Daoy (cell line): ENCODE data around the gene APOB. TPM values are rescaled to one million over a fixed set of nuclear protein-coding genes. Genes with fewer than 3 reads are reported as not detected.

Experiments
- DNase-seq: peaks from one replicate; pipeline ENCODE4 v3.0.0-alpha.2; 2015; ENCODE audit warnings: low read depth
- total RNA-seq: library from RNA; depleted of rRNA; stranded (reverse); fragments of >200 nt; shearing (Covaris generic); gene quantifications from 2 replicates; pipeline ENCODE4 v1.2.3, GENCODE V29; 2014; rRNA removed

Gene APOB
- total RNA-seq, 1 experiment from 2014 or later = not detected

DNA sequence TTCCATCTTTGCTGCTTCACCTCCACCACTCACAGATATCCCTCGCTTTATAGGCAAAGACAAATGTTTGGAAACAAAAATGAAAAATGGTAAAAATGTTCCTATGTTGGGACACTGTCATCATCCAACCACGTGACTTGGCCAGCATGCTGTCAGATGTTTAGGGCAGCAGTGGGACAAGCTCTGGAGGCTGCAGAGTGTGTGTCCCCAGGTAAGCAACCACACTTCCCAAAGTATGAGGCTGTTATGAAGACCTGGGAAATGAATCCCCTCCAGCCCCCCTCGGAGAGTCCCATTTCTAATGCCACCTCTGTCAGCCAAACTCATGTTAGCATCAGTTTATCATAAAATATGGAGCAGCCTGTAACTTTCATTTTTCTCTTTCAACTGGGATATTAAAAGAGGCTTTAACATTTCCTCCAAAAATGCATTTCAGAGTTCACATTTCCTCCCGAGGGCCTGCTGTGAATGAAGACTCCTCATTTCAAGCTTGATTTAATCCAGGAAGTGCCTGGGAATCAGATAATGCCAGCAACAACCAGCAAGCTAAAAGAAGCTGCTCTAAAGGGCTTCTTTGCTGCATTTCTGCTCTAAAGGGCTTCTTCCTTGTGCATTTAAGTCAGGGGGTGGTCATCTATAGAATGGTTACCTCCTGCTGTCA lies 66.2 kb downstream of the APOB start:
- DNase-seq = no peak

DNA sequence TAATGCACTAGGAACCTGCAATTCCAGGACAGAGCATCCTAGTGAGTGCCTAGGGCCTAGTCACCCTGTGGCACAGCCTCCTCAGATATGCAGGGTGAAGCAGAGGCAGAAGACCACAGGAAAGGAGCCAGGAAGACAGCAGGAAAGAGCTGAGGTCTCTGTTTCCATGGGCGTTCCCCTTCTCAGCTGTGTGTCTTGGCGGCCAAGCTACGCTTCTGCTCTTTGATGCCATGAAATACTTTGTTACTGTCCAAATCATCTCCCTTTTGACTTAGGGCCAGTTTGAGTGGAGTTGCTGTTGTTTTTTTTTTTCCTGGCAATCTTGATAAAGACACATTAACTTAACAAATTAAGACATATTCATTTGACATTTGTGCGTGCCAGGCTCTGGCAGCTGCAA lies 67.3 kb downstream of the APOB start:
- no peak for DNase-seq

DNA sequence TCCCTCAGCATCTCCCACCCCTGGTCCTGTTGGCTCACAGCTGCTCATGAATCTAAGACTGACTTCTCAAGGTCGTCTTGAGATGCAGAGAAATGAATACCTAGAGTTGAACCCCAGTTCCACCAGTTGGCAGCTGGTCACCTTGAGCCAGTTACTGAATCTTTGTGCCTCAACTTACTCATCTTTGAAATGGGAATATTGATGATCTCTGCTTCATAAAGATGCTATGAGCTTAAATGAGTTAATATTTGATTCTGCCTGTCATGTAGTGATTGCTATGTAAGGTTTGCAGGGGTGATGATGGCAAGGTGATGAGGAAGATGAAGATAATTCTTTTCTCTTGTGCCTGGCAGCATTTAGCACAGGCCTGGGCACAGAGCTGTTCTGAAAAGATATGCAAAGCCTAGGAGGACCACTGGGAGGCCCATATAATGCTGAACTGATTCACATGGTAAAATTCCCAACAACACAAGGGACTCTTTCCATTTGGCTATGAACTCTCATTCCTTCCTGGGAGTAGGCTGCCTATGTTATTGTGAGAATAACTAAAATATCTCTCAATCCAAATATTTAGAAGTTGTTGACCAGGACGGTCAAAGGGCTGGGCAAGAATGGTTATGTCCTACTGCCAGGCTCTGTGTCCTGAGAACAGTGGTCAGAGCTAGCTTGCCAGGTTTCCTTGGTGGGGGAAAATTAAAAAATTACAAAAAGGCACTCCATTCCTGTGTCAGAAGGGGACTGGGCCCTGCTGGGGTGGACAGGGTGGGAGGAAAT lies 70.9 kb downstream of the APOB start:
- DNase-seq = no peak

DNA sequence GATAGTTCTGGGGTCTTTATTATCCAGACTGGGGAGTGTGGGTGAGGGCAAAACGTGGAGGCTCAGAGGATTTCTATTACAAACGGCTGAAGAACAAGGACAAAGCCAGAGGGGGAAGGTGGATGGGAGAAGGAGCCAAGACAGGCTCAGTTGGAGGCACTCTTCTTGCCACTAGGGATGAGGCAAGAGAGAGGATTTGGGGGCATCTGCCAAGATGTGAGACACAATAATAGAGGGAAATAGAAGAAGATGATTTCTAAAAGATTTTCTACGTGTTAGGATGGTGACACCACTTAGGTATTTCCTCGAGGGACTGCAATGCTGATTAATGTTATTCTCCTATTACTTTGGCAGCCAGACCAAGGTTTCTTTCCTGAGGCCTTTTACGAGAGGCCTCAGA lies 71.8 kb downstream of the APOB start:
- no peak for DNase-seq

DNA sequence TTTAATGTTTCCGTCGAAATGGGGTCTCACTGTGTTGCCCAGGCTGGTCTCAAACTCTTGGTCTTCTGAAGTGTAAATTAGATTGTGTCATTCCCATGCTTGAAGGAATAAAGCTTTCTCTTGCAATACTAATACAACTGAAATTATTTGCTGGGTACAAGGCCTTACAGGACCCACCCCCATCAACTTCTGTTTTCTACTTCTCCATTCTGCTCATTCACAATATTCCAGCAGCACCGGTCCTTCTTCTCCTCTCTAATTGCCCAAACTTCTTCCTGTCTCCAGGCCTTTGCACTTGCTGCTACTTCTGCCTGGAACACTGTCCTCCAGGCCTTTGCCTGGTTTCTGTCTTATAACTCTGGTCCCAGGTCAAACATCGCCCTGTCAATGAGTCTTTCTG lies 73.8 kb downstream of the APOB start:
- DNase-seq = no peak

DNA sequence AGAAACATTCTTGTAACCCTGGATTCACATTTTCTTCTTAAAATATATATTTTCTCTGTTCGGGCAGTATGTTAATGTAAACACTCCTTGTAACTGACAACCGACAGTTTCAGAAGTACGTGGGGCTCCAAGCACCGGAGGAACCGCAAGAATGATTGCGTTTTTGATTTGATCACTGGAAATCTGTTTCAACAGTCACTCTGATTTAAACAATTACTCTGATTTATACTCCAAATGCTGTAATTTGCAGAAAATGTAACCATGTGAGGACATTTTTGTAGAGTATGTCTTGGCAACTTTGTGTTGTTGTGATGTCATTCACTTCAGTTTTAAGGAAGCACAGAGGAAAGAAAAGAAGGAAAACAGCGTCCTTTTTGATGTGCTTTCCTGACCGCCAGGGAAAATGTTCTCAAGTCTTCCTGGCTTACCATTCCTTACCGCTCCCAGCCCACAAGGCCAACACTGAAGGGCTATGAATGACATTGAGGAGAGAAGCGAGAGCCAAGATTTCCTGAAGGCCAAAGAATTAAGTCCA lies 77.7 kb downstream of the APOB start:
- no peak for DNase-seq

DNA sequence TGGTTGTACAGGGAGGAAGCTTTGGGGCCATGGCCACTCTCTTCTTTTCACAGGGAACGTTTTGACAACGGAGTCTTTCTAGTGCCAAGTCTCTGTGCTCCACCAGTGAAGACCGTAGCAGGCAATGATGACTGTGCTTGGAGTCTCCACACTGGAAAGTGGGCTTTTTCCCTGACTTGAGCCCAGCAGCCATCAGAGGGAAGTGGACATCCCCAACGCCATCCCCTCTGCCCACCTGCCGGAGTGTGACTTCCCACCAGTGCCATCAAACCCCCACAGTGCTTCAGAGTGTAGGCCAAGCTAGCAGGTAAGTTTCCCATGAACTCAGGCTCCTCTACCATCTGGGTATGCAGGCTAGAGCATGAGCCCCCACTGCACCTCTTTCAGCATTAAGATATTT lies 78.7 kb downstream of the APOB start:
- DNase-seq = no peak

DNA sequence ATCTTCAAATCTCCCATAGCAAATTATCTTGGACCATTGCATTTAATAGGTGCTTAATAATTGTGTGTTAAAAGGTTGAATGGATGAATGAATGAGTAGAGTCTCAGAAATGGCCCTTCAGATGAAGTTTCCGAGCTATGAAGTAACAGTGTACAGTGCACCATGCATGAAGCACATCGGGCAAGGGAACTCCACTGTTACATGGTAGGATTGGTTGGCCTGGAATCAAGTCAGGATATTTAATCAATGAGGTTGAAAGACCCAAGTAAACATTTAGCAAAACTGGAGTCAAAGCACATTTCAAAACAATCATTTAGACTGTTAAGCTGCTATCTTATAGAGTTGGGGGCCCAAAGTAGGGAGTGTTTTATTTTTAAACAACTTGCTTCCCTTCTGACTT lies 80.0 kb downstream of the APOB start:
- no peak for DNase-seq

DNA sequence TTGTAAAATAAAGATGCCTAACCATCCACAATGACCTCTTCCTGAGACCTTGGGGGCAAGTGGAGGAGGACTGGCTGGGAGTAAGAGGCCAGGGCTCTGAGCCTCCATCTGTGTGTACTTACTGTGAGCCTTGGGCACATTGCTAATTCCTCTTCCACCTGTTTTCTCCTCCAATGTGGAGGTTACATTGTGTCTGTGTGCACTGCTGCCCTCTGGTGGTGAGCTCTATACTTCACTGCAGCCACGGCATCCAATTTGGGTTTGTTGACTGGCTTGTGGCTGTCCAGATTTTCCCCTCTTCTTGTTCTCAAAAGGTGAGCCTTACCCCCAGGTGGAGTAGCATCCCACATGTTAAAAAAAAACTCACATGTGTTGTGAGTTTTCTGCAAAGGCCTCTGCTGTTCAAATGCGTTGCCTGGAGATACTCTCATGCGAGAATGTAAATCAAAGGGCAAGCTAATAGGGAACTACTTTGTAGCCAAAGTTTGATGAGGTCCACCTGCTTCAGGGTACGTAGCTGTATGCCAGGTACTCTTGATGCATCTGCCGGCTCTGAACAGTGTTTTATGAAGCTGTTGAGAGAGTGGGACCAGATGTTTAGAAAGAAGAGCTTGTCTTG lies 80.8 kb downstream of the APOB start:
- DNase-seq = peak; percentile 59

DNA sequence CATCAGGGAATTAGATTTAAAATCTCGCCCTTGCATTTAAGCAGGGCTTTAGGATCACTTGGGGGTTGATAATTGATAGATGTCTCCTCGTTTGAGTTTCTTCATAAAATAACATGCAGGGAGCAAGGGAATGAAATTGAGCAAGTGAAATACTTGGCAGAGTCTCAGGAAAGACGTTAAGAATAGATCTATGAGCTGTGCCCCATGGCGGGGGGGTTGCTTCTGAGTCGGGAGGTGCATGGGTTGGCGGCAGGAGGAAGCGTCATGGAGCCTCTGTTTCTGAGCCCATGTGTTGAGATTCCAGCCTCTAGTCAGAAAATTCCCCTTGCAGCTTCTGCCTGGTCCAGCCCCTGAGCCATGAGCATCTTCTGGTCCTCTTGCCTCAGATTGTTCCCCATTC lies 82.0 kb downstream of the APOB start:
- no peak for DNase-seq

DNA sequence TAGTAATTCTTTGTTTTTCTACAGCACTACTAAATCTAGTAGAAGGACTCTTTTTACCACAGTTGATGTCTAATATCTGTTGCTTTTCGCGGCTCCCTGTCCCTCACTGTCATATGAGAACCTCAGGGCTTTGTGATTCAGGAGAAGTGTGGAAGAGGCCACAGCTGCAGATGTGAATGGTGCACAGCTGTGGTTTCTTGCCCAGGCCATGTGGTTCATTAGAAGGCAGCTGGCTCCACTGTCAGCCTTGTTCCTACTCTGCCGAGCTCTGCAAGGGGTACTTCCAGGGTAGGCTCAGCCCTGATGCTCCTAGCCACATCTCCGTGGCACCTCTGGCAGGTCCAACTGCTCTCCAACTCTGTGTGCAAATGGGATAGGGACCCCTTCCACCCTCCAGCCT lies 83.9 kb downstream of the APOB start:
- no peak for DNase-seq

DNA sequence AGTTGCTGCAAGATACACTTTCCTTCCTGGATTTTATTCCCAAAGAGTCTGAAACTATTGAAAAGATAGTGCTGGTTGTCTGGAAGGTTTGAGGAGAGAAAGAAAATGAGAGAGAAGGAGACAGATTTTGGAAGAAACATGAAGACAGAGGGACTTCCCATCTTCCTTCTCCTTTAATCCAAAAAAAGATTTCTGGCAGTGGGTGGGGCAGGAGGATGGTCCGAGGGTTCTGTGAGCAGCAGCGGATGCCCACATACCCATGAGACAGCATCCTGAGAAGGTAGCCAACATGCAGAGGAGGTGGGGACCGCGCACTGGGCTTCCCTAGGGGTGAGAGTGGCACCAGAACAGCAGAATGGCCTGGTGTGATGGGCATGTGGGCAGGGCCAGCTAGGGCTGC lies 84.6 kb downstream of the APOB start:
- no peak for DNase-seq

DNA sequence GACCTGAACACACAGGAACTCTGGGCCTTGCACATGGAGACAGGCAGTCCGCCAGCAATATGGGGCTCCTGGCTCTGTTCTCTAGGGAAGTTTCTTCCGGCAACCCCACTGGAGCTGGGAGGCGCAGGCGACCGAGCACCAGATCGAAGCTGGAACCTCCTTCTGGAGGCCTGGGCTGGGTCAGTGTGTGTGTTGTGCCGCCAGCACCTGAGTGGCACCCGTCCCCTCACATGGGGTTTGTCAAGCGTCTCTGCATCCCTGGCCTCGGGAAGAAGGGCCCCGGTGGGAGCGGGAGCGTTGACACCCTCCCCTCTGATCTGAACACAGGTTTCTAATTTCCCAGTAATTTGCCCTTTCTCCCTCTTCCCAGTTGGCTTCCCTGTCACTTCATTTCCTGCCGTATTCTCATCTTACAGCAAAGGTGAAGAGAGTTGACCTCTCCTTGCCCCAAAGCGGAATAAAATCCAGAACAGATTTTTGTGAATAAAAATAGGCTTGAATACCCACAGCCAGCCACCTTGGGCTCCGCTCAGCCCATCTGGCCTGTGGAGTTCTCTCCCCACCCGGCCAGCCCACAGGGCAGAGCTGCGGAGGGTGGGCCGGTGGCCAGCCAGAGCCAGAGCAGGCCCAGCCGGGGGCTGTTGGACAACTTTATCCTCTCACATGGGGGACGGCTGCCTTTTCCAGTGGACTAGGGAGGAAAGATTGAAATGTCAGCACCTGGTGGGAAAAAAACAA lies 85.9 kb downstream of the APOB start:
- no peak for DNase-seq

DNA sequence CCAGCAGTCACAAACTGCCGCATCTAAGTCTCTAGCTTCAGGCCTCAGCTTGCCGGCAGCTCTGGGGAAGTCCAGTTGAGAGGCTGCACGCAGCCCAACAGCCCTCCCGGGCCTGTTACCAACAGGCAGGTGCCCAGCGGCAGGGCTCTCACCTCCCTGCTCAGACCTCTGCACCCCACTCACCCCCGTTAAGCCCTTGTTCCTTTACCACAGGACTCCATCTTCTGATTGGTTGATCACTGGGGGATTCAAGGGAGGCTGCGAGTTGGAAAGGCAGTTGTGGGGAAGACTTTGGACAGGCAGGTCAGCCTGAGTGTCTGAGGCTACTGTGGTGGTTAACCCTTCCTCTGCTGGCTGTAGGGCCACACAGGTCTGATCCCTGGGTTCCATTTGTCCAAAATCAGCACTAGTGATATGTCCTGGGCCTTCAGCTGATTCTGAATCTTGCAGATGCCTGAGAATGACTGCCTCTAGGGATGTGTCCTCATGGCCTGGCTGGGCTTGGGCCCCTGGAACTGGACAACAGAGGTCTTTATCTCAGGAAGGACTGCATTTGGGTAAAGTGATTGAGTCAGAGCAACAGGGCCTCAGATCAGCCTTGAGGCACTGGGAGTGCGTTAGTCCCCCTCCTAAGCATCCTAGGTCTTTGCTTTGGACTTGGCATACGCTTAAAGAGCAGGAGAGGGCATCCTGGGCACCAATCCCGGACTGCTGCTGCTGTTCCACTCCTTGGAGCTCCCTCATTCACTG lies 88.4 kb downstream of the APOB start:
- no peak for DNase-seq

DNA sequence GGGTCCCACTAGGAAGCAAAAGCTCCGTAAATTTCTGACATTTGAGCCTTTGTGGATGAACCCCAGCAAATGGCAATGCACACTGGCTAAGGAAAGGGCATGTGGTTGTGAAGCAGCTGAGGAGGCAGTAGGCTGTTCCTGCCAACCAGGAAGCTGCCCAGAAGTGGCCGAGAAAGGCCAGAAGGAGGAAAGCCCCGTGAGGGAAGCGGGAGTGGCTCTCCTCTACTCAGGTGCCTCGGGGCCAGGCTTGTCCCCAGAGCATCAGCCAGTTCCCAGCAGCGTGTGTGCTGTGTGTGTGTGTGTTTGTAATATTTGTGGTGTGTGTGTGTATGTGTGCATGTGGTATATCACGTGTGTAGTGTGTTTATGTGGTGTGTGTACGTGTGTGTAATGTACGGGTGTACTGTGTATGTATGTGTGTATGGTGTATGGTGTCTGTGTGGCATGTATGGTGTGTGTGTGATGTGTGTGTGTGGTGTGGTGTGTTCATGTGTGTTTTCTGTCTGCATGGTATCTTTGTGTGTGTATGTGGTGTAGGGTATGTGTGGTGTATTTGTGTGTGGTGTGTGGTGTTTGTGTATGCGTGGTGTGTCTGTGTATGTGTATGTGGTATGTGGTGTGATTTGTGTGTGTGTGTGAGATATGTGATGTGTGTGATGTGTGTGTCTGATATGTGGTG lies 90.6 kb downstream of the APOB start:
- no peak for DNase-seq

Other genes with a start within 250 kb of the APOB start
- 15.7 and 24.5 TPM in 2 replicates for gene LDAH, start 221.0 kb downstream of the APOB start, total RNA-seq
- gene TDRD15, start 79.9 kb upstream of the APOB start, total RNA-seq = 5.2 and 6.7 TPM in 2 replicates